HCT116 (cell line): ENCODE measurements around the gene PLSCR5. TPM values are rescaled to one million over a fixed set of nuclear protein-coding genes. Genes with fewer than 3 reads are reported as not detected.

ENCODE experiments used
- ATAC-seq: fragments of 200-7000 bp; cut with Tn5 transposase; 2 replicates; pipeline ENCODE4 v1.9.1; 2020; ENCODE audit warnings: mild to moderate bottlenecking, moderate library complexity
- BruUV-seq: library from RNA; stranded (reverse); fragments of 400-500 nt; replicated peaks from 2 replicates; lab custom pipeline; 2021; lab: Mats Ljungman, UMichigan
- CTCF ChIA-PET: fragments of 300-600 bp; sonication (Branson Sonifier 250); formaldehyde crosslinking; loops from one replicate; lab custom pipeline; 2021; ENCODE audit warnings: antibody characterized with exemption; lab: Charles Lee
- POLR2A ChIA-PET: fragments of 300-600, 350-600 bp; sonication (Branson Sonifier 250); formaldehyde crosslinking; loops from one replicate; lab custom pipeline; 2021; ENCODE audit warnings: antibody characterized with exemption; lab: Charles Lee
- RAD21 ChIA-PET, 2 experiments: fragments of 300-600 bp; sonication (Branson Sonifier 250); formaldehyde crosslinking; loops; one replicate each; lab custom pipeline; 2023; ENCODE audit warnings: low total read pairs in 2 of 2; ENCODE audit not compliant: uncharacterized antibody in 2 of 2, unreplicated experiment in 2 of 2, low non-redundant PET in 1 of 2; lab: Charles Lee
- DNase-seq: peaks from one replicate; pipeline ENCODE4 v3.0.0-alpha.2; 2010; ENCODE audit warnings: low read depth, low spot score
- H2AFZ ChIP-seq: fragments of 200-600 bp; shearing (Covaris generic), sonication (generic); 2 replicates; pipeline ENCODE4 v1.6.1; 2017; ENCODE audit warnings: low read depth, mixed run types, mixed read lengths, antibody characterized with exemption, low read length; ENCODE audit not compliant: poor library complexity, severe bottlenecking
- H3K27ac ChIP-seq: 2 replicates; pipeline ENCODE4 v1.5.1; 2012; ENCODE audit warnings: low read depth, low read length
- H3K27me3 ChIP-seq: fragments of 200-600 bp; sonication (generic); 2 replicates; pipeline ENCODE4 v1.6.1; 2016; ENCODE audit warnings: mixed run types, low read length, mixed read lengths; ENCODE audit not compliant: insufficient read depth
- H3K36me3 ChIP-seq, 2 experiments: fragments of 200-500 bp in 1 of 2; fragments of 200-600 bp in 1 of 2; sonication (Bioruptor generic) in 1 of 2; sonication (generic) in 1 of 2; 2 replicates each; pipeline versions ENCODE4 v1.5.1 to v1.6.1; 2014 to 2016; ENCODE audit warnings: low read length in 2 of 2, inconsistent platforms in 1 of 2, mixed read lengths in 1 of 2, mixed run types in 1 of 2; ENCODE audit not compliant: insufficient read depth in 2 of 2, control insufficient read depth in 1 of 2
- H3K4me1 ChIP-seq, 2 experiments: fragments of 200-600 bp in 1 of 2; sonication (generic) in 1 of 2; 2 replicates each; pipeline versions ENCODE4 v1.5.1 to v1.6.1; 2012 to 2017; ENCODE audit warnings: low read length in 2 of 2, inconsistent platforms in 1 of 2, mild to moderate bottlenecking in 1 of 2, mixed read lengths in 1 of 2, mixed run types in 1 of 2, moderate library complexity in 1 of 2; ENCODE audit not compliant: insufficient read depth in 2 of 2, control insufficient read depth in 1 of 2
- H3K4me2 ChIP-seq: fragments of 200-600 bp; sonication (generic); 2 replicates; pipeline ENCODE4 v1.6.1; 2017; ENCODE audit warnings: mixed run types, low read length, mixed read lengths
- H3K4me3 ChIP-seq, 2 experiments: fragments of 200-600 bp in 1 of 2; sonication (generic) in 1 of 2; replicated peaks in 1 of 2; 2 replicates each; pipeline ENCODE4 v1.5.1; 2011 to 2016; ENCODE audit warnings: low read length in 2 of 2, control low read depth in 1 of 2, low read depth in 1 of 2, mild to moderate bottlenecking in 1 of 2, mixed read lengths in 1 of 2, mixed run types in 1 of 2
- H3K79me2 ChIP-seq: fragments of 200-600 bp; sonication (generic); 2 replicates; pipeline ENCODE4 v1.6.1; 2017; ENCODE audit warnings: mild to moderate bottlenecking, mixed run types, low read length, moderate library complexity, mixed read lengths; ENCODE audit not compliant: insufficient read depth
- H3K9ac ChIP-seq: fragments of 200-600 bp; sonication (generic); 2 replicates; pipeline ENCODE4 v1.6.1; 2016; ENCODE audit warnings: low read length, mixed read lengths
- H3K9me2 ChIP-seq: fragments of 200-600 bp; sonication (generic), shearing (Covaris generic); 2 replicates; pipeline ENCODE4 v1.6.1; 2017; ENCODE audit warnings: mixed run types, mild to moderate bottlenecking, moderate library complexity; ENCODE audit not compliant: insufficient read depth
- H3K9me3 ChIP-seq, 2 experiments: fragments of 200-500 bp in 1 of 2; fragments of 200-600 bp in 1 of 2; sonication (Bioruptor generic) in 1 of 2; sonication (generic) in 1 of 2; 2 replicates each; pipeline ENCODE4 v1.6.1; 2014 to 2017; ENCODE audit warnings: low read length in 2 of 2, mixed read lengths in 2 of 2, inconsistent platforms in 1 of 2, low read depth in 1 of 2, mild to moderate bottlenecking in 1 of 2, mixed run types in 1 of 2, moderate library complexity in 1 of 2; ENCODE audit not compliant: control insufficient read depth in 1 of 2, insufficient read depth in 1 of 2
- H4K20me1 ChIP-seq: fragments of 200-600 bp; sonication (generic), shearing (Covaris generic); 2 replicates; pipeline ENCODE4 v1.6.1; 2017; ENCODE audit warnings: mixed run types, mild to moderate bottlenecking, moderate library complexity; ENCODE audit not compliant: insufficient read depth
- CEBPB ChIP-seq: IDR thresholded peaks from 2 replicates; pipeline ENCODE4 v1.6.1; 2012; ENCODE audit warnings: low read depth
- EZH2 ChIP-seq: fragments of 200-600 bp; sonication (generic); IDR thresholded peaks from 2 replicates; pipeline ENCODE4 v1.6.1; 2017; ENCODE audit warnings: antibody characterized with exemption, mixed run types
- RAD21 ChIP-seq: IDR thresholded peaks from 2 replicates; pipeline ENCODE4 v1.6.1; 2012; ENCODE audit warnings: low read depth, mild to moderate bottlenecking
- SIN3A ChIP-seq: IDR thresholded peaks from 2 replicates; pipeline ENCODE4 v1.6.1; 2012; ENCODE audit warnings: low read depth
- SP1 ChIP-seq: IDR thresholded peaks from 2 replicates; pipeline ENCODE4 v1.6.1; 2012; ENCODE audit warnings: low read depth
- ZBTB33 ChIP-seq: IDR thresholded peaks from 2 replicates; pipeline ENCODE4 v1.6.1; 2011; ENCODE audit warnings: mild to moderate bottlenecking, low read length, moderate library complexity; ENCODE audit not compliant: insufficient replicate concordance; ENCODE audit errors: extremely low read depth
- ZFX ChIP-seq: fragments of 450-650 bp; IDR thresholded peaks from 2 replicates; pipeline ENCODE4 v1.6.1; 2017
- intact Hi-C: fragments of 100-400 bp; cut with micrococcal nuclease; formaldehyde crosslinking; loops from 2 replicates; pipeline ENCODE4 v1.10.0; 2022
- total RNA-seq: library from RNA; stranded (reverse); gene quantifications from one replicate; pipeline ENCODE4 v1.2.1, GENCODE V29; 2021; ENCODE audit not compliant: unreplicated experiment
- TF ChIP-seq, protein P1 (sequence below), 3 experiments: fragments of 200-600 bp in 1 of 3; sonication (generic) in 1 of 3; IDR thresholded peaks in 2 of 3; conservative IDR thresholded peaks in 1 of 3; 2 replicates each; pipeline ENCODE4 v1.5.1; 2012 to 2017; ENCODE audit warnings: low read depth in 2 of 3, low read length in 2 of 3, antibody characterized with exemption in 1 of 3, borderline replicate concordance in 1 of 3, control low read depth in 1 of 3, mild to moderate bottlenecking in 1 of 3, mixed read lengths in 1 of 3, mixed run types in 1 of 3, moderate library complexity in 1 of 3; ENCODE audit not compliant: insufficient read depth in 1 of 3

Gene PLSCR5
- total RNA-seq, 1 experiment from 2014 or later, result not detected

- H3K9me2 ChIP-seq, result no peaks in the 10 kb centered on the region
- RAD21 ChIA-PET, result no interaction called here
- H3K79me2 ChIP-seq, result no peaks in the 10 kb centered on the region
- no peaks in the 10 kb centered on the region for H3K4me1 ChIP-seq
- no peaks in the 10 kb centered on the region for H3K36me3 ChIP-seq
- BruUV-seq, result no TSS peak
- no peaks in the 10 kb centered on the region for H3K9me3 ChIP-seq
- H4K20me1 ChIP-seq, result no peaks in the 10 kb centered on the region
- no peak overlapping the region for H3K27ac ChIP-seq
- no peak overlapping the region for H2AFZ ChIP-seq
- TF ChIP-seq ZBTB33 (no peak), CEBPB (no peak), EZH2 (no peak), SIN3A (no peak), RAD21 (no peak), ZFX (no peak), SP1 (no peak)
- TF ChIP-seq, protein P1, sequence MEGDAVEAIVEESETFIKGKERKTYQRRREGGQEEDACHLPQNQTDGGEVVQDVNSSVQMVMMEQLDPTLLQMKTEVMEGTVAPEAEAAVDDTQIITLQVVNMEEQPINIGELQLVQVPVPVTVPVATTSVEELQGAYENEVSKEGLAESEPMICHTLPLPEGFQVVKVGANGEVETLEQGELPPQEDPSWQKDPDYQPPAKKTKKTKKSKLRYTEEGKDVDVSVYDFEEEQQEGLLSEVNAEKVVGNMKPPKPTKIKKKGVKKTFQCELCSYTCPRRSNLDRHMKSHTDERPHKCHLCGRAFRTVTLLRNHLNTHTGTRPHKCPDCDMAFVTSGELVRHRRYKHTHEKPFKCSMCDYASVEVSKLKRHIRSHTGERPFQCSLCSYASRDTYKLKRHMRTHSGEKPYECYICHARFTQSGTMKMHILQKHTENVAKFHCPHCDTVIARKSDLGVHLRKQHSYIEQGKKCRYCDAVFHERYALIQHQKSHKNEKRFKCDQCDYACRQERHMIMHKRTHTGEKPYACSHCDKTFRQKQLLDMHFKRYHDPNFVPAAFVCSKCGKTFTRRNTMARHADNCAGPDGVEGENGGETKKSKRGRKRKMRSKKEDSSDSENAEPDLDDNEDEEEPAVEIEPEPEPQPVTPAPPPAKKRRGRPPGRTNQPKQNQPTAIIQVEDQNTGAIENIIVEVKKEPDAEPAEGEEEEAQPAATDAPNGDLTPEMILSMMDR (IDR thresholded peaks at IDR 0.05 in 2 of 3, conservative IDR thresholded peaks at IDR 0.05 in 1 of 3; ENCODE audit: borderline replicate concordance in 1 of 3, insufficient read depth in 1 of 3, low read depth in 2 of 3, low read length in 2 of 3), result no peak
- TF ChIP-seq, all 23 proteins: peak for 0
- Histone ChIP-seq H3K9ac (no peak overlapping the region), H3K4me2 (no peak overlapping the region), H3K4me3 (no peak overlapping the region), H3K27me3 (no peaks in the 10 kb centered on the region)
- POLR2A ChIA-PET, result no interaction called here
- CTCF ChIA-PET, result interaction anchor here (0.8 kb wide), 1 partner anchor 52 kb away, joined by 4 read pairs; no protein-coding TSS in a partner anchor
- ATAC-seq (no peak), DNase-seq (no peak)
- intact Hi-C loops, result loop anchor here (10.0 kb wide), 2 partner anchors 549 to 581 kb away; no protein-coding TSS in a partner anchor
Observed at GRCh38 chr3:146646261-146646660, 41.1 kb upstream of the PLSCR5 start.
